CD4-positive, alpha-beta T cell treated with Interleukin-17A for 4 hours (primary cell): Measurements from ENCODE around the gene ETV5.
"Not testable (repeated sequence)": the region's sequence is repeated elsewhere in the genome, so short reads cannot be mapped to it uniquely, and the experiment has no call there.

Experiments used
- DNase-seq: peaks from one replicate; pipeline ENCODE4 v3.0.0-alpha.2; 2020; ENCODE audit warnings: mixed read lengths

ETV5 gene

GRCh38 chr3:186059192-186059591, 49.7 kb downstream of the ETV5 start:
- no peak for DNase-seq

DNA sequence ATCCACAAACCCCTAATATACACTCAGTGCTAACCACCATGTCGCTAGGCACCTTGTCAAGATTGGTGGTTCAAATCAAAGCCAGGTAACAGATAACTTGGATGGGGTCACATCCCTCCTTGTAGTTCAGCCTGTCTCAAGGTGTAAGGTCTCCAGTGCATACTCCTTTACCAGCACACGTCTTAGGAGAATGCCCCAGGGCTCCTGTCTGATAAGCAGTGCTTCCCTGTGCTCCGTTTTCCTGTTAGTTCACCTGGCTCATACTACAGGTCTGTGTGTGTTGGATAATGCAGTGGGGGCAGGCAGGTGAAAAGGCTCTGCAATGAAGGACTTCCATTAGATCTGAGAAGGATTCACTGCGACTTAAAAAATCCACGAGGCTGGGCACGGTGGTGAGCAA, 50.7 kb downstream of the ETV5 start:
- no peak for DNase-seq

- DNase-seq = no peak
These were observed 51.3 kb downstream of the ETV5 start for GRCh38 chr3:186057594-186057993.

- no peak for DNase-seq
These were observed 54.0 kb downstream of the ETV5 start for GRCh38 chr3:186054792-186055352.

GRCh38 chr3:186053954-186054791, 54.7 kb downstream of the ETV5 start:
- DNase-seq = no peak

GRCh38 chr3:186052096-186052840, 56.6 kb downstream of the ETV5 start:
- DNase-seq = no peak

GRCh38 chr3:186049001-186049400, 59.9 kb downstream of the ETV5 start:
- no peak for DNase-seq

GRCh38 chr3:186048119-186048518, 60.8 kb downstream of the ETV5 start:
- DNase-seq = no peak

GRCh38 chr3:186046838-186047237, 62.1 kb downstream of the ETV5 start:
- DNase-seq = no peak

DNA sequence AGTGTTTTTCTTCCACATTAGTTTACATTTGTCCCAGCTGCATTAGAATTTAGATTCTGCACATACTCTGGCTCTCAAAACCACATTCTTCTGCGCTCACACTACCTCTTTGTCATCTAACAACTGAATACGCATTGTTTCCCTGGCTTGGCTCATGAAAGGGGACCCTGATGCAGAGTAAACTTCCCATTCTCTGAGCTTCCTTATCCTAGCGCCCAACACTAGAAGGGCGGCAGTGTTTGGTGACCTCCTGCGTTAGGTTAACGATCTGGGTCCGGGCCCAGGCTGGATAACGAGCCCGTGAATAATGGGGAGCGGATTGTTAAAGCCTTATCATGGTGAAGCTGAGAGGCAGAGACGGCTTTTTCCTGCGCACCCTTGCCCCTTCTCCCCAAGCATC, 63.9 kb downstream of the ETV5 start:
- no peak for DNase-seq

- DNase-seq = no peak
These were observed 64.5 kb downstream of the ETV5 start for GRCh38 chr3:186044427-186044826.

DNA sequence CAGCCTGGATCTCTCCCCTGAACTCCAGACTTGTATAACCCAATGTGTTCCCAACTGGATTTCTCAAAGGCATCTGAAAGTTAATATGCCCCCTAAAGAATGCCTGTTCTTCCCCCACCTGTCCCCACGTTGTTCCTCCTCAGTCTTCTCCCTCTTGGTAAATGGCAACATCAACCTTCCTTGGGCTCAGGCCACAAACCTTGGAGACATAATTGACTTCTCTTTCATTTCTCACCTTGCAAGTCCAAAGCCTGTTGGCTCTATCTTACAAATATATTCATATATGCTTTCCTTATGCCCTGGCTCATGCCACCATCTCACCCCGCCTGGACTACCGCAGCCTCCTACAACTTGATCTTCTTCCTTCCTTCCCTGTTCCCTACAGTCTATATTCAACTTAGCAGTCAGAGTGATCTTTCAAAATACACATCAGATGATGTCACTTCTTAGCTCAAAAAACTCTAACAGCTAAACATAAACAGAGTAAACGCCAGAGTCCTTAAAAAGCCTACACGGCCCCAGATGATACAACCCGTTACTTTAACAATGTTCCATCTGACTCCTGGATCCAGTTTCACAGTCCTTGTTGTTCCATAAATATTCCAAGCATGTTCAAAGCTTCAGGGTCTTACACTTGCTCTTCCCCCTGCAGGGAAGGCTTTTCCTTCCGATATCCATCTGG, 66.2 kb downstream of the ETV5 start:
- DNase-seq = no peak

- no peak for DNase-seq
These were observed 66.9 kb downstream of the ETV5 start for GRCh38 chr3:186042036-186042435.

- DNase-seq = no peak
These were observed 70.5 kb downstream of the ETV5 start for GRCh38 chr3:186038360-186038759.

- DNase-seq = no peak
These were observed 73.6 kb downstream of the ETV5 start for GRCh38 chr3:186035277-186035676.

GRCh38 chr3:186032321-186032720, 76.6 kb downstream of the ETV5 start:
- no peak for DNase-seq

- DNase-seq = not testable (repeated sequence)
These were observed 82.9 kb downstream of the ETV5 start for GRCh38 chr3:186025993-186026392.

DNA sequence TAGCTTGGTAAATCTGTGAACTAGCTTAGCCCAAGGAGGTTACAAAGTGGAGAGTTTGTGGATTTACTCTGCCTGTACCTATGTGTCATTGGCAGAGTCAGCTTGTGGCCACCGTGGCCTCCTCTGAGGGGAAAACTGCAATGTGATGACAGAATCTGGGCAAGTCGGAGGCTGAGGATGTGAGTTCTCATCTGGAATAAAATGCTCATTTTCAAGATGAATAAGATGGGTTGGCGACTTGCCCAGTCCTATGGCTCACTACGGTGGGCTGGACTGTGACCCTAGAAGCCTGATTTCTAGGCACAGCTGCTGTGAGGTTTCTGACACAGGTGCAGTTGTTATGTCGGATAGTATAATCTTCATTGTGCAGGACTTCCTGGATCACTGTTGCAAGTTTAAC, 83.7 kb downstream of the ETV5 start:
- DNase-seq = no peak

DNA sequence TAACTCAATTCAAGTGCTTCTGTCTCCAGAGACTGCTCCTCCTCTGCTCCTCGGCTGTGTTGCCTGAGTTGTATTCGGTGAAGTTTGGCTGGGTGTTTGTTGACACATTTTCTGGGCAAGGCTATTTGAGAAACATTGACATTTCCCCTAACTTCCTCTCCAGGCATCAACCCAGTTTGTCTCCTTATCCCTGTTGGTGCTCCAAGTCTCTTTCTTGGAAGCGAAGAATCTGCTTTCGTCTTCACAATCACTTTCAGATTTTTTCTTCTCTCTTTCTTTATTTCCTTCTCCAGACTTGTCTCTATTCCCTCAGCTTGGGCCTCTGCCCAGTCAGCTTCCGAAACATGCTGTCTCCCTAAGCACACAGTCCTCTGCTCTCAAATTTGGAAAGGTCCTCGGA, 84.7 kb downstream of the ETV5 start:
- no peak for DNase-seq

DNA sequence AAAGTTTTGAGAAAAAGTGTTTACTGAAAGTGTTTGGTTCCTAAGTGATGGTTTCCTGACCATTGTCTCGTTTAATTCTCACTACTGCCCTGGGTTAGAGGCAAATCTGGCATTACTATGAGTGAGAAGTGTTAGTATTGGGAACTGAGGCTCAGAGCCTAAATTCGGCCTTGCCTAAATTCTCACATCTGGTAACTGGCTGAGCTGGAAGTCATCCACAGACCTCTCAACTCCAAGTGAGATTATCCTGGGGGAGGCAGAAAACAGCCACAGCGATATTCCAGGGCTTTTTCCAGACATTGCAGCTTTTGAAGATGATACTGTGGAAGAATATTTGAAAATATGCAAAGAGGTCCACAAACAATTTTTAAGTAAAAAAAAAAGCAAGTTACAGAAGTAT, 86.0 kb downstream of the ETV5 start:
- DNase-seq = no peak

DNA sequence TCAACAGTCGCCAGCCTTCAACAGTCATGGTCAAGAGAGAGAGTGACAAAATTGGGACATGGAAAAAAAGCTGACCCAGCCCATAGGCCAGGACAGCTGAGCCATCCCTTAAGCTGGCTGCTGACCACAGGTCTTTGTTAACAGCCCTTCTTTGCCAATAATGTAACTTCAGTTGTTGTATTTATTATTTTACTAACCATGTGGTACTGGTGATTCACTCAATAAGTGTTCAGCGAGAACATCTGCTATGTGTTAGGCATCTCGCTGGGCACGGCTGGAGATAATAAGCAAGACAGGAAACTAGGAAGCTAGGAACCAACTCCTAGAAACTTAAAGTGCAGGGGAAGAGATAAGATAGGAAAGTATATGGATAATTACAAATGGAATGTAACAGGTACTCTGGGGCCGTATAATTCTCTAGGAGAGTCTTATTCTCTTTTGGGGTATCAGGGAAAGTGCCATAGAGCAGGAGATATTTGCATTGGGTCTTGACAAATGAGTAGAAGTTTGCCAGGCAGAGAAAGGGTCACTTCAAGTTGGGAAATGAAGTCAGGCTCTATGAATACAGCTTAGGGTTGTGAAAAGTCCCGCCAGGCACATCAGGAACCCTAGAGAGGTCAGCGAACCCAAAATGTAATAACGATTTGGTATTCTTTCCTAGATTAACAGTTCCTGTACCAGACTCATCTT, 87.1 kb downstream of the ETV5 start:
- no peak for DNase-seq

DNA sequence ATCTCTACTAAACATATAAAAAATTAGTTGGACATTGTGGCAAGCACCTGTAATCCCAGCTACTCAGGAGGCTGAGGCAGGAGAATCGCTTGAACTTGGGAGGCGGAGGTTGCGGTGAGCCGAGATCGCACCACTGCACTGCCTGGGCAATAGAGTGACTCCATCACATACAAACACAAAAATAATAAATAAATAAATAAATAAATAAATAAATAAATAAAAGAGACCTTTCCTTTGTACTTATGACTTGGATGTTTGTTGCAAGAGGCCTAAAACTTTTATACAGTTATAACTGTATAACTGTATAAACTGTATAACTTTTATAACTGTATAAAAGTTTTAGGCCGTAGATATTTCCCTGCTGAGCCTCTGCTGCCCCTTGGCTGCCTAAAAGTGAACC, 87.6 kb downstream of the ETV5 start:
- DNase-seq = not testable (repeated sequence)

- DNase-seq = not testable (repeated sequence)
These were observed 89.6 kb downstream of the ETV5 start for GRCh38 chr3:186019288-186019687.
